CD4-positive, alpha-beta memory T cell (primary cell): Measurements from ENCODE around the gene SLC8A3. TPM values are rescaled to one million over a fixed set of nuclear protein-coding genes. Genes with fewer than 3 reads are reported as not detected.

ENCODE experiments used
- CTCF ChIA-PET: fragments of 350-600 bp; sonication (Branson Sonifier 250); formaldehyde crosslinking; loops from one replicate; lab custom pipeline; 2021; ENCODE audit warnings: inconsistent platforms; ENCODE audit not compliant: partially characterized antibody; lab: Charles Lee
- POLR2A ChIA-PET: fragments of 350-600 bp; sonication (Branson Sonifier 250); formaldehyde crosslinking; loops from one replicate; lab custom pipeline; 2021; ENCODE audit not compliant: partially characterized antibody; lab: Charles Lee
- DNase-seq, 5 donors: peaks; one replicate each; pipeline versions ENCODE4 v3.0.0 to v3.0.0-alpha.2; 2020 to 2022; ENCODE audit warnings: mixed read lengths in 1 of 5
- H3K27ac ChIP-seq: one replicate; pipeline ENCODE4 v1.7.0; 2013; ENCODE audit warnings: low read depth, low read length
- H3K27me3 ChIP-seq: 2 replicates; pipeline ENCODE4 v1.7.0; 2013; ENCODE audit warnings: mild to moderate bottlenecking, low read length, moderate library complexity; ENCODE audit not compliant: insufficient read depth
- H3K36me3 ChIP-seq: 2 replicates; pipeline ENCODE4 v1.7.0; 2013; ENCODE audit warnings: mild to moderate bottlenecking, low read length, moderate library complexity; ENCODE audit not compliant: insufficient read depth
- H3K4me1 ChIP-seq: 2 replicates; pipeline ENCODE4 v1.7.0; 2013; ENCODE audit warnings: mild to moderate bottlenecking, low read length, moderate library complexity; ENCODE audit not compliant: insufficient read depth
- H3K4me3 ChIP-seq, 2 donors: one replicate each; pipeline ENCODE4 v1.7.0; 2013; ENCODE audit warnings: low read length in 2 of 2, mild to moderate bottlenecking in 1 of 2
- H3K9me3 ChIP-seq, 2 donors: one replicate each; pipeline ENCODE4 v1.7.0; 2013; ENCODE audit warnings: low read length in 2 of 2, control low read depth in 1 of 2; ENCODE audit not compliant: control insufficient read depth in 1 of 2
- H3K27ac Mint-ChIP-seq, 7 donors: one replicate each; pipeline ENCODE4 v1.8.0; 2020 to 2021; ENCODE audit warnings: mixed read lengths in 7 of 7, mild to moderate bottlenecking in 6 of 7, inconsistent platforms in 3 of 7, moderate library complexity in 3 of 7
- H3K27me3 Mint-ChIP-seq, 2 donors: one replicate each; pipeline ENCODE4 v1.8.0; 2020 to 2021; ENCODE audit warnings: mixed read lengths in 2 of 2
- H3K36me3 Mint-ChIP-seq, 2 donors: one replicate each; pipeline ENCODE4 v1.8.0; 2020 to 2021; ENCODE audit warnings: mixed read lengths in 2 of 2, inconsistent platforms in 1 of 2, mild to moderate bottlenecking in 1 of 2
- H3K4me1 Mint-ChIP-seq, 4 donors: one replicate each; pipeline ENCODE4 v1.8.0; 2020 to 2021; ENCODE audit warnings: mixed read lengths in 4 of 4, mild to moderate bottlenecking in 1 of 4
- H3K4me3 Mint-ChIP-seq, 8 donors: one replicate each; pipeline ENCODE4 v1.8.0; 2020 to 2021; ENCODE audit warnings: mixed read lengths in 8 of 8, mild to moderate bottlenecking in 7 of 8, moderate library complexity in 6 of 8, inconsistent platforms in 3 of 8
- H3K9me3 Mint-ChIP-seq, 8 donors: one replicate each; pipeline ENCODE4 v1.8.0; 2020 to 2021; ENCODE audit warnings: mixed read lengths in 8 of 8, mild to moderate bottlenecking in 5 of 8, inconsistent platforms in 3 of 8, moderate library complexity in 1 of 8
- intact Hi-C: fragments of 100-400 bp; cut with micrococcal nuclease; formaldehyde crosslinking; loops from one replicate; pipeline ENCODE4 v1.15.1; 2023
- polyA plus RNA-seq, 2 donors: library from polyadenylated mRNA; unstranded; fragments of 300-500 nt; fragmentation: Illumina TruSeq; gene quantifications; one replicate each; pipeline ENCODE4 v1.2.3, GENCODE V29; 2021
- total RNA-seq, 2 experiments: library from RNA; stranded (reverse); gene quantifications; one replicate each; pipeline ENCODE4 v1.2.3, GENCODE V29; 2021

Gene SLC8A3
- total and polyA plus RNA-seq, 4 experiments from 2014 or later, result not detected

GRCh38 chr14:70057519-70058136, 131.1 kb downstream of the SLC8A3 start:
- ChIA-PET POLR2A (no interaction called here), CTCF (no interaction called here)
- H3K4me1 ChIP-seq, result no peaks in the 10 kb centered on the region
- Mint-ChIP-seq H3K27ac (no peak overlapping the region), H3K27me3 (peaks cover 14 to 29% of the 10 kb centered on the region in 2 donors), H3K9me3 (peaks cover 0 to 6% (median 2%) of the 10 kb centered on the region in 8 donors), H3K4me3 (no peak overlapping the region), H3K4me1 (peaks cover 0 to 4% (median 0%) of the 10 kb centered on the region in 4 donors), H3K36me3 (no peaks in the 10 kb centered on the region)
- H3K36me3 ChIP-seq, result no peaks in the 10 kb centered on the region
- no peak overlapping the region for H3K4me3 ChIP-seq
- no peaks in the 10 kb centered on the region for H3K27me3 ChIP-seq
- H3K9me3 ChIP-seq, result no peaks in the 10 kb centered on the region
- intact Hi-C loops, result no loop called here
- H3K27ac ChIP-seq, result no peak overlapping the region
- DNase-seq, result no peak

GRCh38 chr14:70052990-70053389, 135.8 kb downstream of the SLC8A3 start:
- Mint-ChIP-seq H3K36me3 (no peaks in the 10 kb centered on the region), H3K9me3 (peaks cover 0 to 6% (median 2%) of the 10 kb centered on the region in 8 donors), H3K4me1 (peaks cover 0 to 4% (median 2%) of the 10 kb centered on the region in 4 donors), H3K27ac (no peak overlapping the region), H3K4me3 (no peak overlapping the region), H3K27me3 (peaks cover 9 to 20% of the 10 kb centered on the region in 2 donors)
- intact Hi-C loops, result no loop called here
- CTCF ChIA-PET, result interaction anchor here (1.6 kb wide), 1 partner anchor 25 kb away, joined by 3 read pairs; no protein-coding TSS in a partner anchor
- H3K27me3 ChIP-seq, result no peaks in the 10 kb centered on the region
- H3K4me3 ChIP-seq, result no peak overlapping the region
- H3K36me3 ChIP-seq, result no peaks in the 10 kb centered on the region
- POLR2A ChIA-PET, result no interaction called here
- no peaks in the 10 kb centered on the region for H3K9me3 ChIP-seq
- DNase-seq, result no peak
- no peak overlapping the region for H3K27ac ChIP-seq
- H3K4me1 ChIP-seq, result no peaks in the 10 kb centered on the region

GRCh38 chr14:70050136-70050535, 138.6 kb downstream of the SLC8A3 start:
- Mint-ChIP-seq H3K4me3 (no peak overlapping the region), H3K9me3 (peaks cover 0 to 5% (median under 1%) of the 10 kb centered on the region in 8 donors), H3K27me3 (peaks cover 5 to 10% of the 10 kb centered on the region in 2 donors), H3K36me3 (no peaks in the 10 kb centered on the region), H3K4me1 (peaks cover 0 to 4% (median 2%) of the 10 kb centered on the region in 4 donors), H3K27ac (no peak overlapping the region)
- intact Hi-C loops, result no loop called here
- H3K4me1 ChIP-seq, result no peaks in the 10 kb centered on the region
- no peaks in the 10 kb centered on the region for H3K27me3 ChIP-seq
- ChIA-PET POLR2A (no interaction called here), CTCF (no interaction called here)
- no peaks in the 10 kb centered on the region for H3K36me3 ChIP-seq
- DNase-seq, result no peak
- no peaks in the 10 kb centered on the region for H3K9me3 ChIP-seq
- no peak overlapping the region for H3K27ac ChIP-seq
- no peak overlapping the region for H3K4me3 ChIP-seq

GRCh38 chr14:70049605-70050004, 139.1 kb downstream of the SLC8A3 start:
- peaks cover 0 to 5% (median under 1%) of the 10 kb centered on the region in 8 donors for H3K9me3 Mint-ChIP-seq
- H3K27ac Mint-ChIP-seq, result no peak overlapping the region
- H3K4me3 ChIP-seq, result no peak overlapping the region
- H3K36me3 Mint-ChIP-seq, result no peaks in the 10 kb centered on the region
- no peaks in the 10 kb centered on the region for H3K4me1 ChIP-seq
- no peaks in the 10 kb centered on the region for H3K9me3 ChIP-seq
- H3K27ac ChIP-seq, result no peak overlapping the region
- no peaks in the 10 kb centered on the region for H3K27me3 ChIP-seq
- peaks cover 9 to 13% of the 10 kb centered on the region in 2 donors for H3K27me3 Mint-ChIP-seq
- ChIA-PET POLR2A (no interaction called here), CTCF (no interaction called here)
- no peaks in the 10 kb centered on the region for H3K36me3 ChIP-seq
- intact Hi-C loops, result no loop called here
- no peak for DNase-seq
- H3K4me1 Mint-ChIP-seq, result peaks cover 0 to 4% (median 2%) of the 10 kb centered on the region in 4 donors
- no peak overlapping the region for H3K4me3 Mint-ChIP-seq

GRCh38 chr14:70048313-70048654, 140.5 kb downstream of the SLC8A3 start:
- ChIA-PET CTCF (interaction anchor here (0.5 kb wide), 1 partner anchor 464 kb away, joined by 3 read pairs; no protein-coding TSS in a partner anchor), POLR2A (no interaction called here)
- intact Hi-C loops, result no loop called here
- Histone ChIP-seq H3K9me3 (no peaks in the 10 kb centered on the region), H3K27ac (no peak overlapping the region), H3K27me3 (no peaks in the 10 kb centered on the region), H3K36me3 (no peaks in the 10 kb centered on the region), H3K4me1 (no peaks in the 10 kb centered on the region), H3K4me3 (no peak overlapping the region)
- H3K4me1 Mint-ChIP-seq, result peaks cover 0 to 2% (median 1%) of the 10 kb centered on the region in 4 donors
- no peak for DNase-seq
- H3K27me3 Mint-ChIP-seq, result peaks cover 7 to 12% of the 10 kb centered on the region in 2 donors
- no peak overlapping the region for H3K27ac Mint-ChIP-seq
- no peak overlapping the region for H3K4me3 Mint-ChIP-seq
- peaks cover 0 to 2% (median 0%) of the 10 kb centered on the region in 8 donors for H3K9me3 Mint-ChIP-seq
- no peaks in the 10 kb centered on the region for H3K36me3 Mint-ChIP-seq

GRCh38 chr14:70047598-70048312, 141.0 kb downstream of the SLC8A3 start:
- H3K27ac ChIP-seq, result no peak overlapping the region
- Mint-ChIP-seq H3K27me3 (peaks cover 10 to 14% of the 10 kb centered on the region in 2 donors), H3K4me3 (no peak overlapping the region), H3K36me3 (no peaks in the 10 kb centered on the region), H3K9me3 (peaks cover 0 to 2% (median 0%) of the 10 kb centered on the region in 8 donors), H3K27ac (no peak overlapping the region), H3K4me1 (peaks cover 0 to 2% (median under 1%) of the 10 kb centered on the region in 4 donors)
- no peak for DNase-seq
- POLR2A ChIA-PET, result no interaction called here
- no peaks in the 10 kb centered on the region for H3K4me1 ChIP-seq
- H3K36me3 ChIP-seq, result no peaks in the 10 kb centered on the region
- no peaks in the 10 kb centered on the region for H3K9me3 ChIP-seq
- H3K4me3 ChIP-seq, result no peak overlapping the region
- intact Hi-C loops, result no loop called here
- no peaks in the 10 kb centered on the region for H3K27me3 ChIP-seq
- CTCF ChIA-PET, result interaction anchor here (0.5 kb wide), 1 partner anchor 463 kb away, joined by 3 read pairs; no protein-coding TSS in a partner anchor

GRCh38 chr14:70045844-70046535, 142.8 kb downstream of the SLC8A3 start:
- Mint-ChIP-seq H3K4me3 (no peak overlapping the region), H3K36me3 (no peaks in the 10 kb centered on the region), H3K27ac (no peak overlapping the region), H3K27me3 (peaks cover 13 to 18% of the 10 kb centered on the region in 2 donors), H3K4me1 (no peaks in the 10 kb centered on the region), H3K9me3 (peaks cover 0 to 2% (median 0%) of the 10 kb centered on the region in 8 donors)
- ChIA-PET POLR2A (no interaction called here), CTCF (no interaction called here)
- no peak for DNase-seq
- no peaks in the 10 kb centered on the region for H3K27me3 ChIP-seq
- no peak overlapping the region for H3K27ac ChIP-seq
- intact Hi-C loops, result no loop called here
- no peaks in the 10 kb centered on the region for H3K36me3 ChIP-seq
- no peak overlapping the region for H3K4me3 ChIP-seq
- H3K9me3 ChIP-seq, result no peaks in the 10 kb centered on the region
- H3K4me1 ChIP-seq, result no peaks in the 10 kb centered on the region
